Measurements from ENCODE around the gene PDK2. TPM values are rescaled to one million over a fixed set of nuclear protein-coding genes. Genes with fewer than 3 reads are reported as not detected.

The PDK2 gene
- total and polyA plus RNA-seq, 10 of the 15 experiments (the other 5 are each of a cell fraction or from before 2014, with no cell fraction given): 0.98 to 22.6 (median 12.3) TPM

DNA sequence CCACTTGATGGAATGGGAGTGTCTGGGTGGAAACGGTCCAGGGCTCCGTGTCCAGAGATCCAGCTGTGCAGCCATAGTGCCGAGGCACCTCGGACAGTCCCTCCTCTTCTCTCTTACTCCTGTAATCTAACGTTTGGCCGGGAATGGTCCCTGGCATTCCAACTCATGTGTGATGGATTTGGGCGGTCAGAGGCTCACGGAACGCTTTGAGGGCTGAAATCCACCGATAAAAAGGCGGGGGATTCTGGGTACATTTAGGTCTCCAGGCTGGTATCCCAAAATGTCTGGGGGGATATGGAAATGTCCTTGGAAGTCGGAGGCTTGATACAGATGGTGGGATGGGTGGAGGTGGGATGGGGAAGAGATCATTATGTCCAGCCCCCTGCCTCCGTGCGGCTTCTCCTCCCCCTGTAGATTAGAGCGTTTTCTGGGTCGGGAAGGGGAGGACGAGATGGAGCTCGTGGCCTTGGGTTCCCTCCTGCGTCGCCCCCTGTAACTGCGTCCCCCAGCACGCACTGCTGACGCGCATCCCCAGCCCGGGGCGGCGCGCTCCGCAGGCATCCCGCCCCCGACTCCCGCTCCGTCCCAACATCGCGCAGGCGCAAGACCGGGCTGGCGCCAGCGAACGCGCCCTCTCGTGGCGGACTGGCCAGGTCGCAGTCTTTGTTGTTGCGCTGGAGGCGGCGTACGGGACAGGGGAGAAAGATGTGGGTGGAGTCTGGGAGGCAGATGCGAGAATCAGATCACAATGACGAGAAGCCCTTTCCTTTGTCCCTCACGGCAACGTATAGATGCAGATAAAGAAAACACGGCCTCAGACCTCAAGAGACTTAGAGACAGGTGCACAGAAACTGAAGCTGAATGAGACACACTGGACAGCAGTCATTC lies 66.1 kb downstream of the PDK2 start (continued):
- TF ChIP-seq POU2F2 (IDR thresholded peaks at IDR 0.05; ENCODE audit: borderline replicate concordance, low read depth, low read length) (peak; percentile 64; the same call in 1 of the 3 replicates), HDAC6 (IDR thresholded peaks at IDR 0.05; ENCODE audit: unreplicated experiment) (no peak), SMARCA5 (IDR thresholded peaks at IDR 0.05) (peak; percentile 74; the same call in 1 of the 2 replicates), SREBF1 (IDR thresholded peaks at IDR 0.05; ENCODE audit: low read length) (no peak), NFIC (IDR thresholded peaks at IDR 0.05; ENCODE audit: low read depth, low read length) (no peak), MYB (IDR thresholded peaks at IDR 0.05; ENCODE audit: borderline replicate concordance, low read depth, low read length) (0 out of 2 replicates have a peak, but pooled peaks have one; percentile 31), YY1 (IDR thresholded peaks at IDR 0.05; ENCODE audit: low read depth, low read length) (peak; percentile 69; the same call in 1 of the 2 replicates), TCF7 (IDR thresholded peaks at IDR 0.05; ENCODE audit: borderline replicate concordance) (no peak), CREB1 (IDR thresholded peaks at IDR 0.05; ENCODE audit: low read depth) (peak; percentile 75)
- TF ChIP-seq, protein P1, sequence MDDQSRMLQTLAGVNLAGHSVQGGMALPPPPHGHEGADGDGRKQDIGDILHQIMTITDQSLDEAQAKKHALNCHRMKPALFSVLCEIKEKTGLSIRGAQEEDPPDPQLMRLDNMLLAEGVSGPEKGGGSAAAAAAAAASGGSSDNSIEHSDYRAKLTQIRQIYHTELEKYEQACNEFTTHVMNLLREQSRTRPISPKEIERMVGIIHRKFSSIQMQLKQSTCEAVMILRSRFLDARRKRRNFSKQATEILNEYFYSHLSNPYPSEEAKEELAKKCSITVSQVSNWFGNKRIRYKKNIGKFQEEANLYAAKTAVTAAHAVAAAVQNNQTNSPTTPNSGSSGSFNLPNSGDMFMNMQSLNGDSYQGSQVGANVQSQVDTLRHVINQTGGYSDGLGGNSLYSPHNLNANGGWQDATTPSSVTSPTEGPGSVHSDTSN (IDR thresholded peaks at IDR 0.05; ENCODE audit: insufficient replicate concordance, low read depth, low read length): no peak
- TF ChIP-seq, protein P2, sequence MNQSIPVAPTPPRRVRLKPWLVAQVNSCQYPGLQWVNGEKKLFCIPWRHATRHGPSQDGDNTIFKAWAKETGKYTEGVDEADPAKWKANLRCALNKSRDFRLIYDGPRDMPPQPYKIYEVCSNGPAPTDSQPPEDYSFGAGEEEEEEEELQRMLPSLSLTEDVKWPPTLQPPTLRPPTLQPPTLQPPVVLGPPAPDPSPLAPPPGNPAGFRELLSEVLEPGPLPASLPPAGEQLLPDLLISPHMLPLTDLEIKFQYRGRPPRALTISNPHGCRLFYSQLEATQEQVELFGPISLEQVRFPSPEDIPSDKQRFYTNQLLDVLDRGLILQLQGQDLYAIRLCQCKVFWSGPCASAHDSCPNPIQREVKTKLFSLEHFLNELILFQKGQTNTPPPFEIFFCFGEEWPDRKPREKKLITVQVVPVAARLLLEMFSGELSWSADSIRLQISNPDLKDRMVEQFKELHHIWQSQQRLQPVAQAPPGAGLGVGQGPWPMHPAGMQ (IDR thresholded peaks at IDR 0.05; ENCODE audit: borderline replicate concordance): no peak
- TF ChIP-seq, protein P3, sequence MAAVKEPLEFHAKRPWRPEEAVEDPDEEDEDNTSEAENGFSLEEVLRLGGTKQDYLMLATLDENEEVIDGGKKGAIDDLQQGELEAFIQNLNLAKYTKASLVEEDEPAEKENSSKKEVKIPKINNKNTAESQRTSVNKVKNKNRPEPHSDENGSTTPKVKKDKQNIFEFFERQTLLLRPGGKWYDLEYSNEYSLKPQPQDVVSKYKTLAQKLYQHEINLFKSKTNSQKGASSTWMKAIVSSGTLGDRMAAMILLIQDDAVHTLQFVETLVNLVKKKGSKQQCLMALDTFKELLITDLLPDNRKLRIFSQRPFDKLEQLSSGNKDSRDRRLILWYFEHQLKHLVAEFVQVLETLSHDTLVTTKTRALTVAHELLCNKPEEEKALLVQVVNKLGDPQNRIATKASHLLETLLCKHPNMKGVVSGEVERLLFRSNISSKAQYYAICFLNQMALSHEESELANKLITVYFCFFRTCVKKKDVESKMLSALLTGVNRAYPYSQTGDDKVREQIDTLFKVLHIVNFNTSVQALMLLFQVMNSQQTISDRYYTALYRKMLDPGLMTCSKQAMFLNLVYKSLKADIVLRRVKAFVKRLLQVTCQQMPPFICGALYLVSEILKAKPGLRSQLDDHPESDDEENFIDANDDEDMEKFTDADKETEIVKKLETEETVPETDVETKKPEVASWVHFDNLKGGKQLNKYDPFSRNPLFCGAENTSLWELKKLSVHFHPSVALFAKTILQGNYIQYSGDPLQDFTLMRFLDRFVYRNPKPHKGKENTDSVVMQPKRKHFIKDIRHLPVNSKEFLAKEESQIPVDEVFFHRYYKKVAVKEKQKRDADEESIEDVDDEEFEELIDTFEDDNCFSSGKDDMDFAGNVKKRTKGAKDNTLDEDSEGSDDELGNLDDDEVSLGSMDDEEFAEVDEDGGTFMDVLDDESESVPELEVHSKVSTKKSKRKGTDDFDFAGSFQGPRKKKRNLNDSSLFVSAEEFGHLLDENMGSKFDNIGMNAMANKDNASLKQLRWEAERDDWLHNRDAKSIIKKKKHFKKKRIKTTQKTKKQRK (IDR thresholded peaks at IDR 0.05; ENCODE audit: low read depth, low read length): no peak
- TF ChIP-seq, protein P4, sequence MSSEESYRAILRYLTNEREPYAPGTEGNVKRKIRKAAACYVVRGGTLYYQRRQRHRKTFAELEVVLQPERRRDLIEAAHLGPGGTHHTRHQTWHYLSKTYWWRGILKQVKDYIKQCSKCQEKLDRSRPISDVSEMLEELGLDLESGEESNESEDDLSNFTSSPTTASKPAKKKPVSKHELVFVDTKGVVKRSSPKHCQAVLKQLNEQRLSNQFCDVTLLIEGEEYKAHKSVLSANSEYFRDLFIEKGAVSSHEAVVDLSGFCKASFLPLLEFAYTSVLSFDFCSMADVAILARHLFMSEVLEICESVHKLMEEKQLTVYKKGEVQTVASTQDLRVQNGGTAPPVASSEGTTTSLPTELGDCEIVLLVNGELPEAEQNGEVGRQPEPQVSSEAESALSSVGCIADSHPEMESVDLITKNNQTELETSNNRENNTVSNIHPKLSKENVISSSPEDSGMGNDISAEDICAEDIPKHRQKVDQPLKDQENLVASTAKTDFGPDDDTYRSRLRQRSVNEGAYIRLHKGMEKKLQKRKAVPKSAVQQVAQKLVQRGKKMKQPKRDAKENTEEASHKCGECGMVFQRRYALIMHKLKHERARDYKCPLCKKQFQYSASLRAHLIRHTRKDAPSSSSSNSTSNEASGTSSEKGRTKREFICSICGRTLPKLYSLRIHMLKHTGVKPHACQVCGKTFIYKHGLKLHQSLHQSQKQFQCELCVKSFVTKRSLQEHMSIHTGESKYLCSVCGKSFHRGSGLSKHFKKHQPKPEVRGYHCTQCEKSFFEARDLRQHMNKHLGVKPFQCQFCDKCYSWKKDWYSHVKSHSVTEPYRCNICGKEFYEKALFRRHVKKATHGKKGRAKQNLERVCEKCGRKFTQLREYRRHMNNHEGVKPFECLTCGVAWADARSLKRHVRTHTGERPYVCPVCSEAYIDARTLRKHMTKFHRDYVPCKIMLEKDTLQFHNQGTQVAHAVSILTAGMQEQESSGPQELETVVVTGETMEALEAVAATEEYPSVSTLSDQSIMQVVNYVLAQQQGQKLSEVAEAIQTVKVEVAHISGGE (CRISPR knock-in tag; IDR thresholded peaks at IDR 0.05): no peak
- TF ChIP-seq, protein P5, sequence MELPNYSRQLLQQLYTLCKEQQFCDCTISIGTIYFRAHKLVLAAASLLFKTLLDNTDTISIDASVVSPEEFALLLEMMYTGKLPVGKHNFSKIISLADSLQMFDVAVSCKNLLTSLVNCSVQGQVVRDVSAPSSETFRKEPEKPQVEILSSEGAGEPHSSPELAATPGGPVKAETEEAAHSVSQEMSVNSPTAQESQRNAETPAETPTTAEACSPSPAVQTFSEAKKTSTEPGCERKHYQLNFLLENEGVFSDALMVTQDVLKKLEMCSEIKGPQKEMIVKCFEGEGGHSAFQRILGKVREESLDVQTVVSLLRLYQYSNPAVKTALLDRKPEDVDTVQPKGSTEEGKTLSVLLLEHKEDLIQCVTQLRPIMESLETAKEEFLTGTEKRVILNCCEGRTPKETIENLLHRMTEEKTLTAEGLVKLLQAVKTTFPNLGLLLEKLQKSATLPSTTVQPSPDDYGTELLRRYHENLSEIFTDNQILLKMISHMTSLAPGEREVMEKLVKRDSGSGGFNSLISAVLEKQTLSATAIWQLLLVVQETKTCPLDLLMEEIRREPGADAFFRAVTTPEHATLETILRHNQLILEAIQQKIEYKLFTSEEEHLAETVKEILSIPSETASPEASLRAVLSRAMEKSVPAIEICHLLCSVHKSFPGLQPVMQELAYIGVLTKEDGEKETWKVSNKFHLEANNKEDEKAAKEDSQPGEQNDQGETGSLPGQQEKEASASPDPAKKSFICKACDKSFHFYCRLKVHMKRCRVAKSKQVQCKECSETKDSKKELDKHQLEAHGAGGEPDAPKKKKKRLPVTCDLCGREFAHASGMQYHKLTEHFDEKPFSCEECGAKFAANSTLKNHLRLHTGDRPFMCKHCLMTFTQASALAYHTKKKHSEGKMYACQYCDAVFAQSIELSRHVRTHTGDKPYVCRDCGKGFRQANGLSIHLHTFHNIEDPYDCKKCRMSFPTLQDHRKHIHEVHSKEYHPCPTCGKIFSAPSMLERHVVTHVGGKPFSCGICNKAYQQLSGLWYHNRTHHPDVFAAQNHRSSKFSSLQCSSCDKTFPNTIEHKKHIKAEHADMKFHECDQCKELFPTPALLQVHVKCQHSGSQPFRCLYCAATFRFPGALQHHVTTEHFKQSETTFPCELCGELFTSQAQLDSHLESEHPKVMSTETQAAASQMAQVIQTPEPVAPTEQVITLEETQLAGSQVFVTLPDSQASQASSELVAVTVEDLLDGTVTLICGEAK (IDR thresholded peaks at IDR 0.05; ENCODE audit: borderline replicate concordance): peak; percentile 16; the same call in 1 of the 2 replicates
